CD4-positive, alpha-beta T cell (primary cell): ENCODE results near the gene HTR2C. TPM values are rescaled to one million over a fixed set of nuclear protein-coding genes. Genes with fewer than 3 reads are reported as not detected.
"Not testable (repeated sequence)": the region's sequence is repeated elsewhere in the genome, so short reads cannot be mapped to it uniquely, and the experiment has no call there.

Experiments
- ATAC-seq: fragments of 200-7000 bp; cut with Tn5 transposase; one replicate; pipeline ENCODE4 v1.10.0; 2022; ENCODE audit warnings: mild to moderate bottlenecking; ENCODE audit not compliant: poor library complexity
- CTCF ChIA-PET: fragments of 350-600 bp; sonication (Branson Sonifier 250); formaldehyde crosslinking; loops from one replicate; lab custom pipeline; 2021; ENCODE audit warnings: antibody characterized with exemption, inconsistent platforms; lab: Charles Lee
- POLR2A ChIA-PET: fragments of 350-600 bp; sonication (Branson Sonifier 250); formaldehyde crosslinking; loops from one replicate; lab custom pipeline; 2021; ENCODE audit warnings: antibody characterized with exemption, inconsistent platforms; lab: Charles Lee
- DNase-seq, 14 experiments: peaks; one replicate each; pipeline ENCODE4 v3.0.0-alpha.2; 2013 to 2020; ENCODE audit warnings: mixed read lengths in 2 of 14
- H3K27ac ChIP-seq, 2 donors: one replicate each; pipeline versions ENCODE4 v1.5.1 to v1.7.0; 2013; ENCODE audit warnings: low read length in 2 of 2, low read depth in 1 of 2, mild to moderate bottlenecking in 1 of 2
- H3K27me3 ChIP-seq, 2 experiments: 1 replicate in 1 of 2; 2 replicates in 1 of 2; pipeline versions ENCODE4 v1.6.1 to v1.7.0; 2013; ENCODE audit warnings: low read length in 2 of 2, control low read depth in 1 of 2, mild to moderate bottlenecking in 1 of 2, moderate library complexity in 1 of 2; ENCODE audit not compliant: insufficient read depth in 2 of 2, control insufficient read depth in 1 of 2
- H3K36me3 ChIP-seq: one replicate; pipeline ENCODE4 v1.6.1; 2013; ENCODE audit warnings: low read length, control low read depth; ENCODE audit not compliant: insufficient read depth
- H3K4me1 ChIP-seq: one replicate; pipeline ENCODE4 v1.6.1; 2013; ENCODE audit warnings: low read length, control low read depth; ENCODE audit not compliant: insufficient read depth
- H3K4me3 ChIP-seq: one replicate; pipeline ENCODE4 v1.5.1; 2013; ENCODE audit warnings: mild to moderate bottlenecking, low read length, moderate library complexity
- H3K9me3 ChIP-seq, 2 experiments: 1 replicate in 1 of 2; 2 replicates in 1 of 2; pipeline versions ENCODE4 v1.6.1 to v1.7.0; 2013; ENCODE audit warnings: low read length in 2 of 2, mild to moderate bottlenecking in 2 of 2, control low read depth in 1 of 2, moderate library complexity in 1 of 2; ENCODE audit not compliant: control insufficient read depth in 1 of 2, insufficient read depth in 1 of 2
- H3K27ac Mint-ChIP-seq: one replicate; pipeline ENCODE4 v1.8.0; 2020; ENCODE audit warnings: mixed read lengths
- H3K27me3 Mint-ChIP-seq: one replicate; pipeline ENCODE4 v1.8.0; 2021; ENCODE audit warnings: mixed read lengths
- H3K36me3 Mint-ChIP-seq: one replicate; pipeline ENCODE4 v1.8.0; 2021; ENCODE audit warnings: low read depth, mixed read lengths
- H3K4me1 Mint-ChIP-seq: one replicate; pipeline ENCODE4 v1.8.0; 2021; ENCODE audit warnings: low read depth, mixed read lengths
- H3K4me3 Mint-ChIP-seq: one replicate; pipeline ENCODE4 v1.8.0; 2020; ENCODE audit warnings: mild to moderate bottlenecking, mixed read lengths
- H3K9me3 Mint-ChIP-seq: one replicate; pipeline ENCODE4 v1.8.0; 2020; ENCODE audit warnings: mixed read lengths
- CTCF ChIP-seq: fragments of 200-600 bp; IDR thresholded peaks from one replicate; pipeline ENCODE4 v1.8.0; 2022; ENCODE audit warnings: antibody characterized with exemption, mild to moderate bottlenecking
- intact Hi-C, 2 experiments: fragments of 100-400 bp; cut with DNase I in 1 of 2; cut with micrococcal nuclease in 1 of 2; formaldehyde crosslinking; loops; one replicate each; pipeline versions ENCODE4 v1.15.1 to v1.9.0; 2023 to 2025; cut with DNase I, micrococcal nuclease
- total RNA-seq, 174 experiments: library from RNA in 2 of 174; stranded (reverse) in 2 of 174; gene quantifications; one replicate each; pipeline ENCODE4 v1.2.3 and lab custom pipeline; 2021 to 2026

The HTR2C gene
- total RNA-seq, 2 experiments from 2014 or later, result not detected

GRCh38 chrX:114599911-114600310 is 16.0 kb downstream of the HTR2C start:
- Mint-ChIP-seq H3K4me3 (no peak overlapping the region), H3K4me1 (no peaks in the 10 kb centered on the region), H3K9me3 (no peaks in the 10 kb centered on the region), H3K27me3 (no peaks in the 10 kb centered on the region), H3K36me3 (no peaks in the 10 kb centered on the region), H3K27ac (no peak overlapping the region)
- no peaks in the 10 kb centered on the region for H3K27me3 ChIP-seq
- no peak for ATAC-seq
- H3K36me3 ChIP-seq, result no peaks in the 10 kb centered on the region
- no peak overlapping the region for H3K4me3 ChIP-seq
- CTCF ChIA-PET, result no interaction called here
- POLR2A ChIA-PET, result no interaction called here
- intact Hi-C loops, result no loop called here
- H3K9me3 ChIP-seq, result no peaks in the 10 kb centered on the region
- H3K27ac ChIP-seq, result no peak overlapping the region
- DNase-seq, result no peak
- TF ChIP-seq CTCF, result no peak
- H3K4me1 ChIP-seq, result no peaks in the 10 kb centered on the region

GRCh38 chrX:114606619-114607018 is 22.7 kb downstream of the HTR2C start:
- H3K4me1 Mint-ChIP-seq, intact Hi-C loops: not testable (repeated sequence)

GRCh38 chrX:114611018-114611619 is 27.2 kb downstream of the HTR2C start:
- Histone ChIP-seq H3K27me3 (no peaks in the 10 kb centered on the region), H3K9me3 (no peaks in the 10 kb centered on the region), H3K27ac (no peak overlapping the region), H3K4me1 (no peaks in the 10 kb centered on the region), H3K4me3 (no peak overlapping the region), H3K36me3 (no peaks in the 10 kb centered on the region)
- ATAC-seq, result no peak
- H3K4me3 Mint-ChIP-seq, result no peak overlapping the region
- H3K27ac Mint-ChIP-seq, result no peak overlapping the region
- DNase-seq, result peak in 5 of 14 experiments; percentile 4 to 47 (median 17)
- intact Hi-C loops, result no loop called here
- H3K27me3 Mint-ChIP-seq, result no peaks in the 10 kb centered on the region
- POLR2A ChIA-PET, result no interaction called here
- TF ChIP-seq CTCF, result peak; percentile 58
- H3K4me1 Mint-ChIP-seq, result no peaks in the 10 kb centered on the region
- H3K9me3 Mint-ChIP-seq, result no peaks in the 10 kb centered on the region
- CTCF ChIA-PET, result no interaction called here
- no peaks in the 10 kb centered on the region for H3K36me3 Mint-ChIP-seq

More at GRCh38 chrX:114606619-114607018, 22.7 kb downstream of the HTR2C start:
- CTCF ChIA-PET, ATAC-seq, POLR2A ChIA-PET, H3K27ac ChIP-seq, H3K36me3 Mint-ChIP-seq, H3K4me3 Mint-ChIP-seq, DNase-seq, H3K36me3 ChIP-seq, H3K27me3 Mint-ChIP-seq, H3K4me1 ChIP-seq, H3K4me3 ChIP-seq, H3K27ac Mint-ChIP-seq, H3K27me3 ChIP-seq, H3K9me3 Mint-ChIP-seq, H3K9me3 ChIP-seq: not testable (repeated sequence)

GRCh38 chrX:114615765-114616164 is 31.9 kb downstream of the HTR2C start:
- H3K27me3 ChIP-seq, result no peaks in the 10 kb centered on the region
- H3K27ac ChIP-seq, result no peak overlapping the region
- no peaks in the 10 kb centered on the region for H3K9me3 Mint-ChIP-seq
- H3K9me3 ChIP-seq, result no peaks in the 10 kb centered on the region
- H3K4me1 Mint-ChIP-seq, result no peaks in the 10 kb centered on the region
- ChIA-PET POLR2A (no interaction called here), CTCF (no interaction called here)
- H3K4me3 Mint-ChIP-seq, result no peak overlapping the region
- no peak for TF ChIP-seq CTCF
- no peaks in the 10 kb centered on the region for H3K36me3 ChIP-seq
- intact Hi-C loops, result no loop called here
- DNase-seq (no peak), ATAC-seq (no peak)
- H3K27me3 Mint-ChIP-seq, result no peaks in the 10 kb centered on the region
- H3K36me3 Mint-ChIP-seq, result no peaks in the 10 kb centered on the region
- H3K27ac Mint-ChIP-seq, result no peak overlapping the region
- H3K4me3 ChIP-seq, result no peak overlapping the region
- H3K4me1 ChIP-seq, result no peaks in the 10 kb centered on the region
